HG03135 (cell line): ENCODE results near the gene MAP1A.

Source experiments
- ATAC-seq: cut with Tn5 transposase; IDR thresholded peaks from one replicate; pipeline ENCODE4 v1.9.1; 2021; ENCODE audit warnings: mild to moderate bottlenecking, moderate library complexity; ENCODE audit not compliant: unreplicated experiment

The MAP1A gene

DNA sequence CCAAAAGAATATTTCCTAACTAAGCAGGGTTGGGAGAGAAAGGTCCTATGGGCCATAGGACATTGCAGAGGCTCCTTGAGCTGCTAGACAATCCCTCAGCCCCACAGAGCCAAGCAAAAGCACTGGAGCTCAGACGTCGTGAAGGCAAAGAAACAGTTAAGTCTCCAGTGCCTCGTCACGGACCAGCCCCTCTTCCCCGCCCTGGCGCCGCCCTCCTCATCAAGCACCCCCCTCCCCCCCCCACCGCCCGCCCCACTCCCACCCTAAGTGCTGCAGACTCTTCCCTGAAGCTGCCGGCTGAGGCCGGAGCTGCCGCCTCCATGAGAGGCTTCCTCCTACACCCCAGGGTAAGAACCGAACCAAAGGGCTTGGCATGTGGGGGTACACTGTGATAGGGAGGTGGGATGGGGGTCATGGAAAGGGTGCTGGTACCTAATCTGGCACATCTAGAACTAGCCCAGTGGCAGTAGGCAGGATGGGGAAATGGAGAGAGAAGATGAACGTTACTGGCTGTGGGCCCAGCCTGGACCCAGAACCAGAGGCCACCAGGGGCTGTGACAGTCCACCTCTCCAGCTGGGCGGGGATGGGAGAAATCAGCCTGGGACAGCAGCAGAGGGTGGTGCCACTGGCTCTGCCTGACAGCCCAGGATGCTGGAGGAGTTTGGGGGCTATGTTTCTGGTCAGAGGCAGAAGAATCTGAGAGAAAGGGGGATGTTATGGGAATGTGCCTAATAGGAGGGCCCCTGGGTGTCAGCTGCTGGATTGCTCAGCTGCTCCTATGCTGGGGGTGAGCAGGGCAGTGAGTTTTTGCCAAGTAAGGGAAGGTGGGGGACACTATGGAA, at the start of gene MAP1A:
Gene MAP1A (plus strand): TSS at position 255 of the 843 bp plus-strand sequence. CDS start 3,866 bp downstream, outside the sequence.
- ATAC-seq = no peak

DNA sequence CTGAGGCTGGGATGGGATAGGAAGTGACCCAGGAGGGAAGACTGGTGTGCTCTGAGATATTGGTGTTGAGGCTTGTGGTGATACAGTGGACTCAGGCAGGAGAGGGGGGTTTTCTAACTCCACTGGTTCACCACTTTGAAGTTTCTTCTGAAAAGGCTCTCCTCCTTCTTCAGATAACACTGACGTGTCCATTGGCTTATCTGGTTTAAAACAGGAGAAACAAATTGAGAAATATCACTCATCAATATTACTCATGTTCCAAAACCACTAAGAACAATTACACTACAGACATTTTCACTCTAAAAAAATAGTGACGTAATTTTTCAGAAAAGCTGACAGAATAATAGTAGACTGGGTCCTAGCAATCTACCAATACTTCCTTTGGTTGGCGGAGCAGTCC, 47.5 kb upstream of the MAP1A start:
- no peak for ATAC-seq

DNA sequence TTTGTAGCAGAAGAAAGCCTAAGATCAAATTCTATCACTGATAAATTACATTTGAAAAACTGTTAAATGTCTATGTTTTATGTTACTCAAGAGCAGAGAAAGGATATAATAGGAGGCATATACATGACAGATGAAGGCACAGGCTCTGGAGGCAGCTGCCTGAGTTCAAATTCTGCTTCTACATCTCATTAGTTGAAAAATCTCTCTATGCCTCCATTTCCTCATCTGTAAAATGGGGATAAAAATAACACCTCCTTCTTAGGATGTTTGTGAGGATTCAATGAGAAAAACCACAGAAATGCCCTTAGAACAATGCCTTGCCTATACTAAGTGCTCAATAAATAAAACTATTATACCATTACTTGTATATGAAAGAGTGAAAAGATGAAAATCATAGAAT, 45.4 kb upstream of the MAP1A start:
- ATAC-seq = no peak

DNA sequence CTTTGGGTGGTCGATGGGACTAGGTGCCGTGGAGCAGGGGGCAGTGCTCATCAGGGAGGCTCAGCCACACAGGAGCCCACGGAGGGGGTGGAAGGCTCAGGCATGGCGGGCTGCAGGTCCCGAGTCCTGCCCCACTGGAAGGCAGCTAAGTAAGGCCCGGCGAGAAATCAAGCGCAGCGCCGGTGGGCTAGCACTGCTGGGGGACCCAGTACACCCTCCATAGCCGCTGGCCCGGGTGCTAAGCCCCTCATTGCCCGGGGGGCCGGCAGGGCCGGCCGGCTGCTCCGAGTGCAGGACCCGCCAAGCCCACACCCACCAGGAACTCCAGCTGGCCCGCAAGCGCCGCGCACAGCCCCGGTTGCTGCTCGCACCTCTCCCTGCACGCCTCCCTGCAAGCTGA, 43.5 kb upstream of the MAP1A start:
- no peak for ATAC-seq

GRCh38 chr15:43483297-43484128, 33.9 kb upstream of the MAP1A start:
- ATAC-seq = no peak

DNA sequence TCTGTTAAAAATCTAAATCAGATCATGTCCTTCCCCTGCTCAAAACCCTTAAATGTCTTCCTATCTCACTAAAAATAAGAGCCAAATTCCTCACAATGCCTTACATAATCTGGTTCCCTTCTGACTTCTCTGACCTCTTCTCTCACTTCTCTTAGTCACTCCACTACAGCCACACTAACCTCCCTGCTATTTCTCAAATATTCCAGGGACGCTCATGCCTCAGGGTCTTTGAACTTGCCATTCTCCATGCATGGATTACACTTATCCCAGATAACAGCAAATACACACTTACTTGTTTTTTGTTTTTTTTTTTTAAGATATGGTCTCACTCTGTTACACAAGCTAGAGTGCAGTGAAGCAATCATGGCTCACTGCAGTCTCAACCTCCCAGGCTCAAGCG, 33.0 kb upstream of the MAP1A start:
- no peak for ATAC-seq

GRCh38 chr15:43487271-43487895, 30.0 kb upstream of the MAP1A start:
- no peak for ATAC-seq

GRCh38 chr15:43488790-43489189, 28.6 kb upstream of the MAP1A start:
- no peak for ATAC-seq

GRCh38 chr15:43489191-43489590, 28.2 kb upstream of the MAP1A start:
- ATAC-seq = no peak

DNA sequence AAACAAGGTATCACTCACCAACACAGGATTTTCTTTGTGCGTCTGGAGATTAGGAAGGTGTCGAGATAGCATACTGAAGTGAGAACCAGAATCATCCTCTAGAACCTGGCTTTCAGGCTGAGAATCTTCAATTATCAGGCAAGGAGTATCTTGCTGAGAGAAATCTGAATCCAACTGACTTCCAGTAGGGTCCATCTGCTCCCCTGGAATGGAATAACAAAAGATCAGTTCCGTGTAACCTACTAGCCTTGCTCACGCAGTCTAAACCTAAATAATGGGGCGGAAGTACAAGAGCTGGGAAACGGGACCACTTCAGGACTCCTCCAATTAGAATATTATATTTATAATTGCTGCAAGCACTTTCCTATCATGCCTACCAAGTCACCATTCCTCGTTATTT, 25.1 kb upstream of the MAP1A start:
- ATAC-seq = no peak

- ATAC-seq = peak; percentile 97
These were observed 24.5 kb upstream of the MAP1A start, which contains the start of gene TP53BP1 for GRCh38 chr15:43492673-43493601. TSS of gene TP53BP1 (minus strand) at chr15:43493156. CDS start at chr15:43493043, 113 bp downstream.

- no peak for ATAC-seq
These were observed 23.5 kb upstream of the MAP1A start for GRCh38 chr15:43493703-43494472.

GRCh38 chr15:43498990-43499389, 18.4 kb upstream of the MAP1A start:
- ATAC-seq = no peak

DNA sequence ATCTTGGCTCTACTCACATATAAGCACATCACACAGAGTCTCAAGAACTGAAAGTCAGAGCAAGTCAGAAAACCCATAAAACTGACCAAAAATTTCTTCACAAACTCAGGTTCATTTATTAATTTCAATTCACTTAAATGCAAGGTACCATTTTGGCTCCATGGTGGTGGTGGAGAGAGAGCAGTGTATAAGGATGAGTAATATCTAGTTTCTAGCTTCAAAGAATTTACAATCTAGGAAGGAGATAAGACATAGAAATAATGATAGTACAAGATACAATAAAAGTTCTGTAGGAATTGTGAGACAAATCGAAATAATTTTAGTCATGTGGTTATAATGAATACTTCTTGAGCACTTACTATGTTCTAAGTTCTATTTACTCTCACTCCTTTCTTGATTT, 17.8 kb upstream of the MAP1A start:
- no peak for ATAC-seq

GRCh38 chr15:43505738-43506137, 11.7 kb upstream of the MAP1A start:
- no peak for ATAC-seq

GRCh38 chr15:43508421-43508820, 9.0 kb upstream of the MAP1A start:
- no peak for ATAC-seq

DNA sequence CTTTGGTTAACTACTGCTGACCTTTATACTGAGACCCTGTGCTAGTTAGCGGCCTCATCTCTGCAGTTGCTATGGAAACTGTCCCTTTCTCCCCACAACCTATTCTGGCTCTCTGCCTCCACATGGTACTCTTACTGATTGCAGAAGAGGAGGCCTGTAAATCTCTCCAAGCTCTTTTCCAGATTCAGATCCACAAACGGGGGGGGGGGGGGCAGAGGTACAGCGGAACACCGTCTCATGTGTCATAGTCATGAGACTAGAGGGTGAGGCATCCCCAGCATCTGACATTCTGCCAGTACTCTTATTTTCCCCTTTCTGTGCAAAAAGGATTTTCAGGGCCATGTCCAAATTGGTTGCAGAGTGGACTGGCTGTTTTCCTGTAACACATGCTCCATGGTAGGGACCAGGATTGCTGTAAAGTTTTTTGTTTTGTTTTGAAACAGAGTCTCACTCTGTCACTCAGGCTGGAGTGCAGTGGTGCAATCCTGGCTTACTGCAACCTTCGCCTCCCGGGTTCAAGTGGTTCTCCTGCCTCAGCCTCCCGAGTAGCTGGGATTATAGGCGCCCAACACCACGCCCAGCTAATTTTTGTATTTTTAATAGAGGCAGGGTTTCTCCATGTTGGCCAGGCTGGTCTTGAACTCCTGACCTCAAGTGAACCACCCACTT, 8.3 kb upstream of the MAP1A start:
- ATAC-seq = no peak

DNA sequence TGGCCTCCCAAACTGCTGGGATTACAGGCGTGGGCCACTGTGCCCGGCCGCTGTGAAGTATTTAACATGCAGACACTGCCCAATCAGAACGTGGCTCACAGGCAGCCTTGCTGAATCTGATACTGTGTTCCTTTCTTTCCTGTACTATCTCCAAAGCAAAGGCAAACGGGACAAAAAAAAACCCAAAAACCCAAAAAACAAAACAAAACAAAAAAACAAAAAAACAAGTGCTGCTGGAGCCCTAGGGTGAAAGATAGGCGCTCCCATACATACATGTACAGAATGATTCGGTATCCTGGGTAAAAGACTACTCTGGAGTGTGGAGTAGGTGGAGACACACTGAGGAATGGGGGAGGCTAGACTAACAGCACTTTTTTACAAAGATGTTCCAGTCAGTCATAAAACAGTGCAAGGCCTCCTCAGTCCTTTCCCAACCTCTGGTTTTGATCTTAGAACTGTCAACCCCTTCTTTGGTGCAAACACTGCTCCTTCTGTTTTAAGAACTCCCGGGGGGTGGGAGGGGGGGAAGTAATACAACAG, 7.7 kb upstream of the MAP1A start:
- ATAC-seq = no peak
